ENCODE data around the gene ADAT1. TPM values are rescaled to one million over a fixed set of nuclear protein-coding genes. Genes with fewer than 3 reads are reported as not detected.
A peak's percentile ranks its signal among the peaks of the same experiment; 100 is the strongest.

The ADAT1 gene
- total and polyA plus RNA-seq, 10 of the 15 experiments (the other 5 are each of a cell fraction or from before 2014, with no cell fraction given), result 26.2 to 77.4 (median 55.8) TPM

DNA sequence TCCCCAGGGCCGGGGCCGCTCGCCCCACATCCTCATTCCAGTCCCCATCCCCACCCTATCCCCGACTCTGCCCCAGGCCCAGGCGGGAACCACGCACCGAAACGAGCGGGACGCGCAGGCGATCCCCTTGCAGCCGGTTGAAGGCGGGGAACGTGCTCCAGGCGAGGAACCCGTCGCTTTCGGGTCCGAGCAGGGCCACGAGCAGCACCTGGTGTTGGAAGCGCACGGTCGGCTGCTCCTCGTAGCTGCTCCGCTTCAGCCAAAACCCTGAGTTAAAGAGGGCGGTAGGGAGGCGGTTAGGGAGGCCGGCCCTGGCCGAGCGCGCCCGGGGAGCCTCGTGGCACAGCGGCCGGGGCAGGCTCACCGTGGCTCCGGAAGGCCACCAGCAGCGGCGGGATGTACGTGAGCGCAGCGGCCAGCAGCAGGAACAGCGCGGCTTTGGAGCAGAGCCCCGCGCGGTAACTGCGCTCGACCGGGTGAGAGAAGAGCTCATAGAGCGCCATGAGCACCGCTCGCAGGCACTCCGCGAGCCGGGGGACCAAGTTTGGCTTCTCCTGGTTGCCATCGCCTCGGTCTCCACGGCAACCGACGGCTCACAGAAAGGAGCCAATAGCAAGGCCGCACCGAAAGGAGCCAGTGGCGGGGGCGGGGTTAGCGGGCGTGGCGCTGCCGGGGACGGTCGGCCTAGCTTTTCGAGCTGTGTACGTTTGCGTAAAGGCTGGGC is 67.2 kb downstream of the ADAT1 start, which contains the start of gene TMEM231:
TSS of gene TMEM231 (minus strand) at position 546 of the 724 bp plus-strand sequence. CDS start at position 503, 43 bp downstream.
- Histone ChIP-seq H3K4me3 (peak within 1 kb of the TSS; percentile 81), H3K79me2 (ENCODE audit: control insufficient read depth, insufficient read depth, low read length) (no peaks in the 10 kb centered on the region), H2AFZ (ENCODE audit: control insufficient read depth, low read depth, low read length) (peak within 1 kb of the TSS; percentile 72), H3K9ac (ENCODE audit: control insufficient read depth, insufficient read depth, low read length) (peak within 1 kb of the TSS; percentile 73), H3K4me2 (ENCODE audit: control insufficient read depth, insufficient read depth) (peak within 1 kb of the TSS; percentile 93), H3K4me1 (ENCODE audit: control insufficient read depth, insufficient read depth, low read length) (peaks cover 4% of the 10 kb centered on the region; the same call in 1 of the 2 replicates), H3K9me3 (replicated peaks; ENCODE audit: control insufficient read depth, insufficient read depth, low read length) (no peaks in the 10 kb centered on the region), H3K27ac (ENCODE audit: control insufficient read depth, insufficient read depth) (peak within 1 kb of the TSS; percentile 65), H3K27me3 (replicated peaks in 1 of 2; ENCODE audit: control insufficient read depth in 2 of 2, insufficient read depth in 2 of 2, low read length in 1 of 2) (no peaks in the 10 kb centered on the region), H4K20me1 (ENCODE audit: control insufficient read depth, insufficient read depth) (no peaks in the 10 kb centered on the region), H3K36me3 (ENCODE audit: control insufficient read depth in 2 of 2, insufficient read depth in 2 of 2, low read length in 1 of 2) (no peaks in the 10 kb centered on the region)
- ChIA-PET RAD21 (ENCODE audit: unreplicated experiment) (interaction anchor here (0.5 to 1.8 kb wide), 13 partner anchors 10 to 357 kb away, joined by 3 to 13 read pairs (median 4); partner anchors contain the start of genes ADAT1 and GABARAPL2), CTCF (interaction anchor here (0.7 to 4.7 kb wide), 9 partner anchors 9 to 389 kb away, joined by 3 to 31 read pairs (median 7); partner anchors contain the start of genes ADAT1 and GABARAPL2), POLR2A (interaction anchor here (0.5 to 8.1 kb wide), 8 partner anchors 9 to 979 kb away, joined by 3 to 72 read pairs (median 3); partner anchors contain the start of genes ADAT1, GABARAPL2, KARS1 and TERF2IP), SMC1A (ENCODE audit: uncharacterized antibody, unreplicated experiment) (interaction anchor here (0.8 to 2.1 kb wide), 8 partner anchors 9 to 92 kb away, joined by 3 to 13 read pairs (median 4); partner anchors contain the start of genes KARS1 and TERF2IP)
- under 1% methylated on average over 75 of the region's 75 CpGs for WGBS (ENCODE audit: insufficient coverage, insufficient replicate concordance, low lambda C conversion rate, missing lambda C conversion rate)
- ATAC-seq (peak; percentile 96), FAIRE-seq (peak; percentile 99), DNase-seq (ENCODE audit: low read depth, low spot score) (no peak)
- in situ Hi-C loops (cut with MboI), result no loop called here
- no TSS peak for BruUV-seq (replicated peaks)
- intact Hi-C loops (cut with micrococcal nuclease; ENCODE audit: unreplicated experiment), result loop anchor here (2.0 to 5.0 kb wide), 3 partner anchors 39 to 206 kb away; partner anchors contain the start of gene ADAT1
- no peak for TF ChIP-seq USF2 (IDR thresholded peaks at IDR 0.05; ENCODE audit: borderline replicate concordance, low read depth, low read length)
- no peak for TF ChIP-seq ZBED1 (IDR thresholded peaks at IDR 0.05; ENCODE audit: borderline replicate concordance)
- TF ChIP-seq, protein P1, sequence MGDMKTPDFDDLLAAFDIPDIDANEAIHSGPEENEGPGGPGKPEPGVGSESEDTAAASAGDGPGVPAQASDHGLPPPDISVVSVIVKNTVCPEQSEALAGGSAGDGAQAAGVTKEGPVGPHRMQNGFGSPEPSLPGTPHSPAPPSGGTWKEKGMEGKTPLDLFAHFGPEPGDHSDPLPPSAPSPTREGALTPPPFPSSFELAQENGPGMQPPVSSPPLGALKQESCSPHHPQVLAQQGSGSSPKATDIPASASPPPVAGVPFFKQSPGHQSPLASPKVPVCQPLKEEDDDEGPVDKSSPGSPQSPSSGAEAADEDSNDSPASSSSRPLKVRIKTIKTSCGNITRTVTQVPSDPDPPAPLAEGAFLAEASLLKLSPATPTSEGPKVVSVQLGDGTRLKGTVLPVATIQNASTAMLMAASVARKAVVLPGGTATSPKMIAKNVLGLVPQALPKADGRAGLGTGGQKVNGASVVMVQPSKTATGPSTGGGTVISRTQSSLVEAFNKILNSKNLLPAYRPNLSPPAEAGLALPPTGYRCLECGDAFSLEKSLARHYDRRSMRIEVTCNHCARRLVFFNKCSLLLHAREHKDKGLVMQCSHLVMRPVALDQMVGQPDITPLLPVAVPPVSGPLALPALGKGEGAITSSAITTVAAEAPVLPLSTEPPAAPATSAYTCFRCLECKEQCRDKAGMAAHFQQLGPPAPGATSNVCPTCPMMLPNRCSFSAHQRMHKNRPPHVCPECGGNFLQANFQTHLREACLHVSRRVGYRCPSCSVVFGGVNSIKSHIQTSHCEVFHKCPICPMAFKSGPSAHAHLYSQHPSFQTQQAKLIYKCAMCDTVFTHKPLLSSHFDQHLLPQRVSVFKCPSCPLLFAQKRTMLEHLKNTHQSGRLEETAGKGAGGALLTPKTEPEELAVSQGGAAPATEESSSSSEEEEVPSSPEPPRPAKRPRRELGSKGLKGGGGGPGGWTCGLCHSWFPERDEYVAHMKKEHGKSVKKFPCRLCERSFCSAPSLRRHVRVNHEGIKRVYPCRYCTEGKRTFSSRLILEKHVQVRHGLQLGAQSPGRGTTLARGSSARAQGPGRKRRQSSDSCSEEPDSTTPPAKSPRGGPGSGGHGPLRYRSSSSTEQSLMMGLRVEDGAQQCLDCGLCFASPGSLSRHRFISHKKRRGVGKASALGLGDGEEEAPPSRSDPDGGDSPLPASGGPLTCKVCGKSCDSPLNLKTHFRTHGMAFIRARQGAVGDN (IDR thresholded peaks at IDR 0.05), result no peak
- peak; percentile 5 to 38; a peak in 3 of 4 replicates for TF ChIP-seq BHLHE40 (IDR thresholded peaks at IDR 0.05; ENCODE audit: borderline replicate concordance in 1 of 2, low read depth in 2 of 2, low read length in 1 of 2)
- no peak for TF ChIP-seq SUPT20H (IDR thresholded peaks at IDR 0.05; ENCODE audit: borderline replicate concordance, control insufficient read depth, low read depth, low read length)
- peak; percentile 84 for TF ChIP-seq YY1 (IDR thresholded peaks at IDR 0.05; ENCODE audit: low read depth, low read length)
- TF ChIP-seq KAT2A (conservative IDR thresholded peaks at IDR 0.05; ENCODE audit: control insufficient read depth, low read depth, low read length), result no peak
- no peak for TF ChIP-seq MTA2 (IDR thresholded peaks at IDR 0.05; ENCODE audit: low read depth)
- peak; percentile 72 for TF ChIP-seq POLR2A (IDR thresholded peaks at IDR 0.05; ENCODE audit: low read depth, low read length)
- TF ChIP-seq, protein P2, sequence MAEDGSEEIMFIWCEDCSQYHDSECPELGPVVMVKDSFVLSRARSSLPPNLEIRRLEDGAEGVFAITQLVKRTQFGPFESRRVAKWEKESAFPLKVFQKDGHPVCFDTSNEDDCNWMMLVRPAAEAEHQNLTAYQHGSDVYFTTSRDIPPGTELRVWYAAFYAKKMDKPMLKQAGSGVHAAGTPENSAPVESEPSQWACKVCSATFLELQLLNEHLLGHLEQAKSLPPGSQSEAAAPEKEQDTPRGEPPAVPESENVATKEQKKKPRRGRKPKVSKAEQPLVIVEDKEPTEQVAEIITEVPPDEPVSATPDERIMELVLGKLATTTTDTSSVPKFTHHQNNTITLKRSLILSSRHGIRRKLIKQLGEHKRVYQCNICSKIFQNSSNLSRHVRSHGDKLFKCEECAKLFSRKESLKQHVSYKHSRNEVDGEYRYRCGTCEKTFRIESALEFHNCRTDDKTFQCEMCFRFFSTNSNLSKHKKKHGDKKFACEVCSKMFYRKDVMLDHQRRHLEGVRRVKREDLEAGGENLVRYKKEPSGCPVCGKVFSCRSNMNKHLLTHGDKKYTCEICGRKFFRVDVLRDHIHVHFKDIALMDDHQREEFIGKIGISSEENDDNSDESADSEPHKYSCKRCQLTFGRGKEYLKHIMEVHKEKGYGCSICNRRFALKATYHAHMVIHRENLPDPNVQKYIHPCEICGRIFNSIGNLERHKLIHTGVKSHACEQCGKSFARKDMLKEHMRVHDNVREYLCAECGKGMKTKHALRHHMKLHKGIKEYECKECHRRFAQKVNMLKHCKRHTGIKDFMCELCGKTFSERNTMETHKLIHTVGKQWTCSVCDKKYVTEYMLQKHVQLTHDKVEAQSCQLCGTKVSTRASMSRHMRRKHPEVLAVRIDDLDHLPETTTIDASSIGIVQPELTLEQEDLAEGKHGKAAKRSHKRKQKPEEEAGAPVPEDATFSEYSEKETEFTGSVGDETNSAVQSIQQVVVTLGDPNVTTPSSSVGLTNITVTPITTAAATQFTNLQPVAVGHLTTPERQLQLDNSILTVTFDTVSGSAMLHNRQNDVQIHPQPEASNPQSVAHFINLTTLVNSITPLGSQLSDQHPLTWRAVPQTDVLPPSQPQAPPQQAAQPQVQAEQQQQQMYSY (CRISPR knock-in tag; IDR thresholded peaks at IDR 0.05), result no peak
- no peak for TF ChIP-seq ZNF274 (IDR thresholded peaks at IDR 0.05; ENCODE audit: insufficient read depth, insufficient read length)
- no peak for TF ChIP-seq SUZ12 (IDR thresholded peaks at IDR 0.05; ENCODE audit: unreplicated experiment)
- peak; percentile 54; the same call in 1 of the 2 replicates for TF ChIP-seq NFYB (IDR thresholded peaks at IDR 0.05; ENCODE audit: insufficient read depth, low read depth, low read length)

Measured in GM12878 (cell line).